PC-9 (cell line): ENCODE results near the gene IP6K1.

Experiments
- CTCF ChIP-seq: fragments of 200-600 bp; sonication (generic); conservative IDR thresholded peaks from 2 replicates; pipeline ENCODE4 v1.6.1; 2017; ENCODE audit warnings: mixed run types, antibody characterized with exemption, mild to moderate bottlenecking, moderate library complexity
- EZH2 ChIP-seq: fragments of 200-600 bp; sonication (generic); IDR thresholded peaks from 2 replicates; pipeline ENCODE4 v1.8.0; 2017; ENCODE audit warnings: antibody characterized with exemption, low read depth

GRCh38 chr3:49769286-49769915, 16.9 kb downstream of the IP6K1 start:
- TF ChIP-seq CTCF, result no peak
- no peak for TF ChIP-seq EZH2
